GM23338 (cell line): ENCODE results near the gene G6PD. TPM values are rescaled to one million over a fixed set of nuclear protein-coding genes. Genes with fewer than 3 reads are reported as not detected.

Experiments used
- ATAC-seq: fragments of 200-7000 bp; cut with Tn5 transposase; 3 replicates; pipeline ENCODE4 v1.9.1; 2020
- DNase-seq: peaks from one replicate; pipeline ENCODE4 v3.0.0-alpha.2; 2015; ENCODE audit warnings: low spot score
- H2AFZ ChIP-seq: fragments of 200-600 bp; sonication (generic); 2 replicates; pipeline ENCODE4 v1.8.0; 2016; ENCODE audit warnings: antibody characterized with exemption, mild to moderate bottlenecking, moderate library complexity
- H3F3A ChIP-seq: fragments of 200-600 bp; sonication (generic); replicated peaks from 2 replicates; pipeline ENCODE4 v1.8.0; 2017; ENCODE audit warnings: antibody characterized with exemption, mixed run types, low read depth
- H3K27ac ChIP-seq: fragments of 200-600 bp; sonication (generic); 2 replicates; pipeline ENCODE4 v1.6.1; 2016; ENCODE audit warnings: low read depth
- H3K27me3 ChIP-seq: fragments of 200-600 bp; sonication (generic); 2 replicates; pipeline ENCODE4 v1.8.0; 2016; ENCODE audit warnings: mild to moderate bottlenecking, mixed run types, moderate library complexity; ENCODE audit not compliant: insufficient read depth
- H3K36me3 ChIP-seq: fragments of 200-600 bp; sonication (generic); 2 replicates; pipeline ENCODE4 v1.8.0; 2016; ENCODE audit warnings: mild to moderate bottlenecking; ENCODE audit not compliant: insufficient read depth
- H3K4me1 ChIP-seq: fragments of 200-600 bp; sonication (generic); 2 replicates; pipeline ENCODE4 v1.8.0; 2016; ENCODE audit warnings: mild to moderate bottlenecking, moderate library complexity; ENCODE audit not compliant: insufficient read depth
- H3K4me2 ChIP-seq: fragments of 200-600 bp; sonication (generic); 2 replicates; pipeline ENCODE4 v1.7.1; 2017; ENCODE audit warnings: mixed run types
- H3K4me3 ChIP-seq: fragments of 200-600 bp; sonication (generic); 2 replicates; pipeline ENCODE4 v1.6.1; 2016; ENCODE audit warnings: mixed run types
- H3K79me2 ChIP-seq: fragments of 200-600 bp; sonication (generic); replicated peaks from 2 replicates; pipeline ENCODE4 v1.8.0; 2017; ENCODE audit warnings: mild to moderate bottlenecking; ENCODE audit not compliant: insufficient read depth
- H3K9me2 ChIP-seq: fragments of 200-600 bp; sonication (generic); 2 replicates; pipeline ENCODE4 v1.8.0; 2017; ENCODE audit not compliant: insufficient read depth
- H4K20me1 ChIP-seq: fragments of 200-600 bp; sonication (generic); replicated peaks from 2 replicates; pipeline ENCODE4 v1.8.0; 2017; ENCODE audit warnings: mild to moderate bottlenecking; ENCODE audit not compliant: insufficient read depth
- H3K27ac Mint-ChIP-seq: 2 replicates; pipeline ENCODE4 v1.8.0; 2020; ENCODE audit warnings: inconsistent platforms, mild to moderate bottlenecking, moderate library complexity, mixed read lengths
- H3K27me3 Mint-ChIP-seq: 3 replicates; pipeline ENCODE4 v1.8.0; 2022; ENCODE audit warnings: low read depth, mild to moderate bottlenecking, moderate library complexity, mixed read lengths, inconsistent platforms; ENCODE audit not compliant: insufficient read depth, poor library complexity
- H3K36me3 Mint-ChIP-seq: 3 replicates; pipeline ENCODE4 v1.8.0; 2021; ENCODE audit warnings: low read depth, mild to moderate bottlenecking, inconsistent platforms, moderate library complexity, mixed read lengths
- H3K4me1 Mint-ChIP-seq: 3 replicates; pipeline ENCODE4 v1.8.0; 2020; ENCODE audit warnings: mild to moderate bottlenecking, inconsistent platforms, mixed read lengths
- H3K4me3 Mint-ChIP-seq: 3 replicates; pipeline ENCODE4 v1.8.0; 2021; ENCODE audit warnings: moderate library complexity, mild to moderate bottlenecking, inconsistent platforms, mixed read lengths
- H3K9me3 Mint-ChIP-seq: 3 replicates; pipeline ENCODE4 v1.8.0; 2020; ENCODE audit warnings: moderate library complexity, mild to moderate bottlenecking, inconsistent platforms, mixed read lengths
- polyA plus RNA-seq: library from polyadenylated mRNA; unstranded; fragments of >200 nt; fragmentation: Nextera tagmentation; extraction: Ambion mirVana; gene quantifications from 2 replicates; pipeline ENCODE4 v1.2.1, GENCODE V29; 2016
- total RNA-seq: library from RNA; depleted of rRNA; stranded (reverse); fragments of >200 nt; shearing (Covaris generic); gene quantifications from 2 replicates; pipeline ENCODE4 v1.2.3, GENCODE V29; 2014
- TF ChIP-seq, protein P1 (sequence below): fragments of 250-450 bp; sonication (Bioruptor Pico); IDR thresholded peaks from 2 replicates; pipeline ENCODE4 v1.5.0; 2020; ENCODE audit warnings: mild to moderate bottlenecking, moderate library complexity

G6PD gene
- total and polyA plus RNA-seq, 2 experiments from 2014 or later: 14.4 to 66.7 TPM

DNA sequence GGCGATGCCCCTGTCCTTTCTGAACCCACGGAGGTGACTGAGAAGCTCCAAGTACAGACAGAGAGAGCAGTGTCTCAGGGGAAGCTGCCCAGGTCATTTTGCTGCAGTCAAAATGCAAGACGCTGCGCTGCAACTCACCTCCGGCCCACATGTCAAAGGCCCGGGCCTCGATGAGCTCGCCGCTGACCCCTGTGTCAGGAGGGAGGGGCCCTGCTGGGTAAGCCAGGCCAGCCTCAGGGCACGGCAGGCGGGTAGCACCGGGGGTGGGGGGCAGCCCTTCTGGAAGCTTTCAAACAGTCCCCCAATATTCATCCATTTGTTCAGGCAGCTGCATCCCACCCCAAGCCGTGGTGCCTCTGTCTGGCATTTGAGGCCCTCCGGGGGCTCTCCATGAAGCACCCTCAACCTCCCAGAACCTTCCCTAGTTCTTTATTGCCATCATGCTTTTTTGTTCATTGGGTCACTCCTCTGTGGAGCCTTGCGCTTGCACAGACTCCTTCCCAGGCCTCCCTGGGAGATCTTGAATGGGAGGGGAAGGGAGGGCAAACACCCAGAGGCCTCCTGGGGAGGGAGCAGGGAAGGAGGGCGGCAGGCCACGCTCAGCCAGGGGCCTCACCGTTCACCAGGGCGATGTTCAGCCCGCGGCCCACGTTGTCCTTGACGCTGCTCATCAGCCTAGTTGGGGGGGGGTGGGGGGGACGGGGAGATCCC lies 38.8 kb downstream of the G6PD start:
- no peaks in the 10 kb centered on the region for H3K27me3 ChIP-seq
- ATAC-seq: no peak
- H3K4me1 Mint-ChIP-seq: no peaks in the 10 kb centered on the region

More for the DNA sequence above, 38.8 kb downstream of the G6PD start:
- Histone ChIP-seq H3K4me1 (no peaks in the 10 kb centered on the region), H3K79me2 (no peaks in the 10 kb centered on the region), H3K4me2 (no peak overlapping the region), H2AFZ (no peak overlapping the region), H3K36me3 (no peaks in the 10 kb centered on the region), H3K27ac (no peak overlapping the region), H4K20me1 (no peaks in the 10 kb centered on the region), H3K9me2 (no peaks in the 10 kb centered on the region), H3F3A (no peaks in the 10 kb centered on the region), H3K4me3 (no peak overlapping the region)
- Mint-ChIP-seq H3K27ac (no peak overlapping the region), H3K27me3 (no peaks in the 10 kb centered on the region), H3K4me3 (no peak overlapping the region), H3K9me3 (no peaks in the 10 kb centered on the region), H3K36me3 (peaks cover 13% of the 10 kb centered on the region; the same call in 2 of the 3 replicates)
- TF ChIP-seq, protein P1, sequence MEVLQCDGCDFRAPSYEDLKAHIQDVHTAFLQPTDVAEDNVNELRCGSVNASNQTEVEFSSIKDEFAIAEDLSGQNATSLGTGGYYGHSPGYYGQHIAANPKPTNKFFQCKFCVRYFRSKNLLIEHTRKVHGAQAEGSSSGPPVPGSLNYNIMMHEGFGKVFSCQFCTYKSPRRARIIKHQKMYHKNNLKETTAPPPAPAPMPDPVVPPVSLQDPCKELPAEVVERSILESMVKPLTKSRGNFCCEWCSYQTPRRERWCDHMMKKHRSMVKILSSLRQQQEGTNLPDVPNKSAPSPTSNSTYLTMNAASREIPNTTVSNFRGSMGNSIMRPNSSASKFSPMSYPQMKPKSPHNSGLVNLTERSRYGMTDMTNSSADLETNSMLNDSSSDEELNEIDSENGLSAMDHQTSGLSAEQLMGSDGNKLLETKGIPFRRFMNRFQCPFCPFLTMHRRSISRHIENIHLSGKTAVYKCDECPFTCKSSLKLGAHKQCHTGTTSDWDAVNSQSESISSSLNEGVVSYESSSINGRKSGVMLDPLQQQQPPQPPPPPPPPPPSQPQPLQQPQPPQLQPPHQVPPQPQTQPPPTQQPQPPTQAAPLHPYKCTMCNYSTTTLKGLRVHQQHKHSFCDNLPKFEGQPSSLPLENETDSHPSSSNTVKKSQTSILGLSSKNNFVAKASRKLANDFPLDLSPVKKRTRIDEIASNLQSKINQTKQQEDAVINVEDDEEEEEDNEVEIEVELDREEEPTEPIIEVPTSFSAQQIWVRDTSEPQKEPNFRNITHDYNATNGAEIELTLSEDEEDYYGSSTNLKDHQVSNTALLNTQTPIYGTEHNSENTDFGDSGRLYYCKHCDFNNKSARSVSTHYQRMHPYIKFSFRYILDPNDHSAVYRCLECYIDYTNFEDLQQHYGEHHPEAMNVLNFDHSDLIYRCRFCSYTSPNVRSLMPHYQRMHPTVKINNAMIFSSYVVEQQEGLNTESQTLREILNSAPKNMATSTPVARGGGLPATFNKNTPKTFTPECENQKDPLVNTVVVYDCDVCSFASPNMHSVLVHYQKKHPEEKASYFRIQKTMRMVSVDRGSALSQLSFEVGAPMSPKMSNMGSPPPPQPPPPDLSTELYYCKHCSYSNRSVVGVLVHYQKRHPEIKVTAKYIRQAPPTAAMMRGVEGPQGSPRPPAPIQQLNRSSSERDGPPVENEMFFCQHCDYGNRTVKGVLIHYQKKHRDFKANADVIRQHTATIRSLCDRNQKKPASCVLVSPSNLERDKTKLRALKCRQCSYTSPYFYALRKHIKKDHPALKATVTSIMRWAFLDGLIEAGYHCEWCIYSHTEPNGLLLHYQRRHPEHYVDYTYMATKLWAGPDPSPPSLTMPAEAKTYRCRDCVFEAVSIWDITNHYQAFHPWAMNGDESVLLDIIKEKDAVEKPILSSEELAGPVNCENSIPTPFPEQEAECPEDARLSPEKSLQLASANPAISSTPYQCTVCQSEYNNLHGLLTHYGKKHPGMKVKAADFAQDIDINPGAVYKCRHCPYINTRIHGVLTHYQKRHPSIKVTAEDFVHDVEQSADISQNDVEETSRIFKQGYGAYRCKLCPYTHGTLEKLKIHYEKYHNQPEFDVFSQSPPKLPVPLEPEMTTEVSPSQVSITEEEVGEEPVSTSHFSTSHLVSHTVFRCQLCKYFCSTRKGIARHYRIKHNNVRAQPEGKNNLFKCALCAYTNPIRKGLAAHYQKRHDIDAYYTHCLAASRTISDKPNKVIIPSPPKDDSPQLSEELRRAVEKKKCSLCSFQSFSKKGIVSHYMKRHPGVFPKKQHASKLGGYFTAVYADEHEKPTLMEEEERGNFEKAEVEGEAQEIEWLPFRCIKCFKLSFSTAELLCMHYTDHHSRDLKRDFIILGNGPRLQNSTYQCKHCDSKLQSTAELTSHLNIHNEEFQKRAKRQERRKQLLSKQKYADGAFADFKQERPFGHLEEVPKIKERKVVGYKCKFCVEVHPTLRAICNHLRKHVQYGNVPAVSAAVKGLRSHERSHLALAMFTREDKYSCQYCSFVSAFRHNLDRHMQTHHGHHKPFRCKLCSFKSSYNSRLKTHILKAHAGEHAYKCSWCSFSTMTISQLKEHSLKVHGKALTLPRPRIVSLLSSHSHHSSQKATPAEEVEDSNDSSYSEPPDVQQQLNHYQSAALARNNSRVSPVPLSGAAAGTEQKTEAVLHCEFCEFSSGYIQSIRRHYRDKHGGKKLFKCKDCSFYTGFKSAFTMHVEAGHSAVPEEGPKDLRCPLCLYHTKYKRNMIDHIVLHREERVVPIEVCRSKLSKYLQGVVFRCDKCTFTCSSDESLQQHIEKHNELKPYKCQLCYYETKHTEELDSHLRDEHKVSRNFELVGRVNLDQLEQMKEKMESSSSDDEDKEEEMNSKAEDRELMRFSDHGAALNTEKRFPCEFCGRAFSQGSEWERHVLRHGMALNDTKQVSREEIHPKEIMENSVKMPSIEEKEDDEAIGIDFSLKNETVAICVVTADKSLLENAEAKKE (CRISPR knock-in tag): no peak
- DNase-seq: no peak
